ENCODE results near the gene SIRPB2. TPM values are rescaled to one million over a fixed set of nuclear protein-coding genes. Genes with fewer than 3 reads are reported as not detected.

SIRPB2 gene
- total RNA-seq, 1 experiment from 2014 or later, result not detected

DNA sequence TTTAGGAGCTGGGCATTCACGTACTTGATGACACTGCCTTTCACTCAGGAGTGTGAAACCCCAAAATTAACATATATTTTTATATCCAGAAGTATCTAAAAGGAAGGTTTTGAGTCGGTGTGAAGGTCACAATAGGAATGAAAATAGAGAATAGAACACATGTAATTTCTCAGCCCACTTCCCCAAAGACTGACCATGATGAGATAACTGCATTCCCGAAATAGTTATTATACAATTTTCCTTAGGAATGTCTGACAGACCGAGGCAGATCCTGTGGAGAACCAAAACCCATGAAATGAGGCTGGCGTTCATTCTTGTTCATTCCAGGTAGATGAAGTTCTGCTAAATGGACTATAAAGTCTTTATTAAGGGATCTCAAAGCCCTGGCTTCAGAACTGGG lies 34.9 kb downstream of the SIRPB2 start:
- H3K14ac ChIP-seq (ENCODE audit: insufficient read depth, low read length), result no peak overlapping the region
- H3K4me1 ChIP-seq (ENCODE audit: insufficient read depth, low read length), result no peaks in the 10 kb centered on the region
- no peak overlapping the region for H3K4me2 ChIP-seq (ENCODE audit: insufficient read depth, insufficient read length, low read length)
- no peak overlapping the region for H4K5ac ChIP-seq (ENCODE audit: insufficient read length, low read depth, low read length)
- H3K23me2 ChIP-seq (ENCODE audit: insufficient read length, low read depth, low read length, poor library complexity, severe bottlenecking), result no peaks in the 10 kb centered on the region
- no CpG with 5 or more reads among the region's 5 CpGs for WGBS (ENCODE audit: extremely low coverage, insufficient read length, low lambda C conversion rate)
- H4K20me1 ChIP-seq (ENCODE audit: control insufficient read depth, insufficient read depth, insufficient read length), result no peaks in the 10 kb centered on the region
- H3K36me3 Mint-ChIP-seq (ENCODE audit: insufficient read depth in 1 of 3, low read depth in 3 of 3), result peaks cover 46 to 72% (median 61%) of the 10 kb centered on the region in 3 experiments; a peak in 6 of 7 replicates
- no peak overlapping the region for H2AFZ ChIP-seq (ENCODE audit: low read length)
- no peak for DNase-seq
- no peak overlapping the region for H3K23ac ChIP-seq (ENCODE audit: insufficient read length, low read depth, low read length)
- H2BK5ac ChIP-seq (ENCODE audit: insufficient read length, low read length), result no peak overlapping the region
- no peak overlapping the region for H2BK12ac ChIP-seq (ENCODE audit: insufficient read length, low read depth, low read length)
- H3K9me3 Mint-ChIP-seq, result no peaks in the 10 kb centered on the region
- H3K27ac ChIP-seq (ENCODE audit: insufficient read length, low read depth, low read length), result no peak overlapping the region
- no peak overlapping the region for H3K4me3 Mint-ChIP-seq
- H3K9me3 ChIP-seq (ENCODE audit: control insufficient read depth, low read depth, low read length), result peaks cover 22% of the 10 kb centered on the region
- no peak overlapping the region for H3K4ac ChIP-seq (ENCODE audit: low read depth, low read length)
- H3K79me2 ChIP-seq (ENCODE audit: insufficient read depth, low read length), result no peaks in the 10 kb centered on the region
- no peaks in the 10 kb centered on the region for H3K4me1 Mint-ChIP-seq
- no peak overlapping the region for H4K8ac ChIP-seq (replicated peaks; ENCODE audit: insufficient read length, low read depth, low read length)
- H3K56ac ChIP-seq (ENCODE audit: insufficient read length, low read depth, low read length), result no peak overlapping the region
- H3T11ph ChIP-seq (ENCODE audit: low read length), result no peak overlapping the region
- no peak overlapping the region for H3K9ac ChIP-seq (ENCODE audit: extremely low read depth, insufficient read length, low read length)
- H3K27ac Mint-ChIP-seq, result no peak overlapping the region
- TF ChIP-seq, protein P1, sequence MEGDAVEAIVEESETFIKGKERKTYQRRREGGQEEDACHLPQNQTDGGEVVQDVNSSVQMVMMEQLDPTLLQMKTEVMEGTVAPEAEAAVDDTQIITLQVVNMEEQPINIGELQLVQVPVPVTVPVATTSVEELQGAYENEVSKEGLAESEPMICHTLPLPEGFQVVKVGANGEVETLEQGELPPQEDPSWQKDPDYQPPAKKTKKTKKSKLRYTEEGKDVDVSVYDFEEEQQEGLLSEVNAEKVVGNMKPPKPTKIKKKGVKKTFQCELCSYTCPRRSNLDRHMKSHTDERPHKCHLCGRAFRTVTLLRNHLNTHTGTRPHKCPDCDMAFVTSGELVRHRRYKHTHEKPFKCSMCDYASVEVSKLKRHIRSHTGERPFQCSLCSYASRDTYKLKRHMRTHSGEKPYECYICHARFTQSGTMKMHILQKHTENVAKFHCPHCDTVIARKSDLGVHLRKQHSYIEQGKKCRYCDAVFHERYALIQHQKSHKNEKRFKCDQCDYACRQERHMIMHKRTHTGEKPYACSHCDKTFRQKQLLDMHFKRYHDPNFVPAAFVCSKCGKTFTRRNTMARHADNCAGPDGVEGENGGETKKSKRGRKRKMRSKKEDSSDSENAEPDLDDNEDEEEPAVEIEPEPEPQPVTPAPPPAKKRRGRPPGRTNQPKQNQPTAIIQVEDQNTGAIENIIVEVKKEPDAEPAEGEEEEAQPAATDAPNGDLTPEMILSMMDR (conservative IDR thresholded peaks at IDR 0.05), result no peak
- no peak overlapping the region for H2BK120ac ChIP-seq (ENCODE audit: low read depth, low read length, poor library complexity, severe bottlenecking)
- no peak overlapping the region for H2BK15ac ChIP-seq (ENCODE audit: low read depth, low read length)
- no peaks in the 10 kb centered on the region for H3K27me3 ChIP-seq (ENCODE audit: insufficient read depth, low read length)
- H2AK5ac ChIP-seq (ENCODE audit: insufficient read length, low read length), result no peak overlapping the region
- no peak overlapping the region for H3K18ac ChIP-seq (ENCODE audit: insufficient read length, low read depth, low read length)
- H4K91ac ChIP-seq (ENCODE audit: insufficient read length, low read depth, low read length), result no peak overlapping the region
- no peaks in the 10 kb centered on the region for H3K27me3 Mint-ChIP-seq (ENCODE audit: low read depth)
- H3K79me1 ChIP-seq (ENCODE audit: insufficient read depth, low read depth, low read length, poor library complexity, severe bottlenecking), result peaks cover 3% of the 10 kb centered on the region
- H2BK20ac ChIP-seq (ENCODE audit: low read depth, low read length, poor library complexity, severe bottlenecking), result no peak overlapping the region
